Activated T-cell treated with anti-CD3 and anti-CD28 coated beads for 24 hours (primary cell): ENCODE measurements around the gene IFT57.
"Not testable (repeated sequence)": the region's sequence is repeated elsewhere in the genome, so short reads cannot be mapped to it uniquely, and the experiment has no call there.

ENCODE experiments used
- DNase-seq: peaks from one replicate; pipeline ENCODE4 v3.0.0-alpha.2; 2020; ENCODE audit warnings: low read depth

IFT57 gene

GRCh38 chr3:108159105-108159504 lies 63.1 kb downstream of the IFT57 start:
- no peak for DNase-seq

GRCh38 chr3:108158251-108158650 lies 64.0 kb downstream of the IFT57 start:
- DNase-seq, result no peak

DNA sequence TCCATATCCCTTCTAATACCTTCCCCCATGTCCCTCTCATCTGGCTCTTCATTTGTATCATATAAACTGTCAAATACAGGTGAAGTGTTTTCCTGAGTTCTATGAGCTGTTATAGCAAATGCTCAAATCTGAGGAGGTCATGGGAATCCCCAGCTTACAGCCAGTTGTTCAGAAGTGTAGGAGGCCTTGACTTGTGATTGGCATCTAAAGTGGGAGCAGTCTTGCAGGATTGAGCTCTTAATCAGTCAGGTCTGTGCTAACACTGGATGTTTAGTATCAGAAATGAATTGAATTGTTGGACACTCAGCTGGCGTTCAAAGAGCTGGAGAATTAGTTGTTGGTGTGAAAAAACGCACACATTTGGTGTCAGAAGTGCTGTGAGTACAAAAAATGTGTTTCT lies 65.0 kb downstream of the IFT57 start:
- DNase-seq, result no peak

GRCh38 chr3:108156312-108156853 lies 65.8 kb downstream of the IFT57 start:
- DNase-seq, result no peak

DNA sequence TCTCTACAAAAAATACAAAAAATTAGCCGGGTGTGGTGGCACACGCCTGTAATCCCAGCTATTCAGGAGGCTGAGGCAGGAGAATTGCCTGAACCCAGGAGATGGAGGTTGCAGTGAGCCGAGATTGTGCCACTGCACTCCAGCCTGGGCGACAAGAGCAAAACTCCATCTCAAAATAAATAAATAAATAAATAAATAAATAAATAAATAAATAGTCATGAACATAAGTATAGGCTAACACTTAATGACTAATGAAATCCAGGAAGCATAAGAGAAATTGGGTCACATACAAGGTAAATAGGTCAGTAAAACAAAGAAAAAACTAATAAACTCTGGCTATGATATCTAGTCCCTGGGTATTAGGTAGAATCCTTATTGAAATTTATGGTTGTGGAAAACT lies 66.6 kb downstream of the IFT57 start:
- not testable (repeated sequence) for DNase-seq

GRCh38 chr3:108153451-108153981 lies 68.7 kb downstream of the IFT57 start:
- DNase-seq, result peak; percentile 43

- no peak for DNase-seq
Measured at GRCh38 chr3:108152274-108152673, 70.0 kb downstream of the IFT57 start.

DNA sequence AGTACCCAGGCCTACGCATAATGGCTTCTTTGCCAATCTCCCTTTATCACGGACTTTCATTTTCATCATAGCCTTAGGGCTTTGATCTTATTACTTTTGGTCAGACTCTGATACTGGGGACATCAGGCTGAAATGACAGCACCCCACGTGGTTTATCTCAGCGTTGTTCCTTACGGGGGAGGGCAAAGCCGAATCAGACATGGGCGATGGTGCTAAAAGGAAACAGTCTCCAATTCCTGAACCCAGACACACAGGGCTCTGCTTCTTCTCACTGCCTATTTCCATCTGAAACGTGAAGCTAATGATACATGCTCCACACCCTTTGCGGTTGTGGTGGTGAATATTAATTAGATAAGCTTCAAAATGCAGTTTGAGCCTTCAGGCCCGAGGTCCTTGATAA lies 72.0 kb downstream of the IFT57 start:
- no peak for DNase-seq

GRCh38 chr3:108146139-108146538 lies 76.1 kb downstream of the IFT57 start:
- no peak for DNase-seq

DNA sequence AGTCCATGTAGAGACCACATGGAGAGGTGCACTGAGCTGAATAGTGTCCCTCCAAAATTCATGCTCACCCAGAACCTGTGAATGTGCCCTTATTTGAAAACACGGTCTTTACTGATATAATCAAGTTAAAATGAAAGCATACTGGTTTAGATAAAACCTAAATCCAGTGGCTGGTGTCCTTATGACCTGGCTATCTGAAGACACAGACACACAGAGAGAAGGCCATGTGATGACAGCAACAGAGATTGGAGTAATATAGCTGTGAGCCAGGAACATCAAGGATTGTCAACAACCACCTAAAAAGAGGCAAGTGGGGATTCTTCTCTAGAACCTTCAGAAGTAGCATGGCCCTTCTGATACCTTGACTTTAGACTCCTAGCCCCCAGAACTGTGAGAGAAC lies 76.6 kb downstream of the IFT57 start:
- no peak for DNase-seq

- no peak for DNase-seq
Measured at GRCh38 chr3:108137460-108137814, 84.8 kb downstream of the IFT57 start.

DNA sequence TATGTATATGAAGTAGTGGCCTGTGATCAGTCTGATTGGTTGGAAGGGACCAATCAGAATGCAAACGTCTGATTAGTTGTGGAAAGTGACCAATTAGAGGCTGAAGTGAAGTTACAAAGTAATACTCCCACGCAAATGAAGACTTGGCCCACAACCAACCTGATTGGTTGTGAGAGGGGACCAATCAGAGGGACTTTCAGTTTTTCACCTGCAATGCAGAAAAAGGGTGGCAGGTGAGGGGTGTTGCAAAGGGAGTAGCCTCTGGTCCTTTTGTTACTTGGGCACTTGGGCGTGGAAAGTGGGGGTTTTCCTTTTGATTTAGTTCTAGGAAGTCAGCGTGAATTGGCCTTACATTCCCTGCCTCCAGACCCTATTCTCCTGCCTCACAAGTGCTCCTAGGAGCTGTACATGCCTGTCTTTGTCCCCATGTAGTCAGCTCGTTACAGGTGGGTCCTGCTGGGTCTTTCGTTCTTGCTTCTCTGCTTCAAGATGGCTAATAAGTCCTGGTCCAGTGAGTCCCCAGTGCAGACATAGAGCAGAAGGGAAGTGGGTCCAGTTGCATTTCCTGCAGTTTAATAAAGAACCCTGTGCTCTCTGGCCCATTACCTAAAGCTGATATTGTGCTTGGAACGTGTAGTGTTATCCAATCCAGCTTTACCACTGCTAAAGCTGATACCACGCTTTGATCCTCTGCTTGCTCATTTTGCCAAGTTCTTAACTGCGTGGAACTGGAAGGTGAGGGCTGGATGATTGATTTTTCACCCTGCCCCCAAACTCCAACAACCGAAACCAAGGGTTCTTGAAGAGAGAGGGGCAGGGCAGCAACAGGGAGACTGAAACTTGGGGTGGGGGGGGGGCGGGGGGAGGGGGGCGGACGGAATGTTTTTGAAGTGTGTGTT lies 85.4 kb downstream of the IFT57 start:
- DNase-seq, result no peak

DNA sequence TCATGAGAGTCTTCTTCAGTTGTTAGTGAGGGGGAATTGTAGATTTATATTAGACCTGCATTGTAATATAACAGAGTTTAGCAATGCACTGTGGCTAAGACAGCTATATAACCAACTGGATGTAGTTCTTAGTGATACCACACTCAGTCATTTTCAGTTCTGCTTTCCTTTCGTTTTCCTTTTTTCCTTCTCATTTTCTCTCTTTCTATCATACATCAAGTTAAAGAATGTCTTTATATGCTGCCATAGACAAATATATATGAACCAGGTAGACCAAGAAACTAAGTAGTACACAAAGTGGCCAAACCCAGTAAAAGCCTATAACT lies 87.7 kb downstream of the IFT57 start:
- DNase-seq, result no peak

- DNase-seq, result no peak
Measured at GRCh38 chr3:108133858-108134554, 88.2 kb downstream of the IFT57 start.

GRCh38 chr3:108133048-108133369 lies 89.2 kb downstream of the IFT57 start:
- no peak for DNase-seq

GRCh38 chr3:108131475-108132134 lies 90.6 kb downstream of the IFT57 start:
- no peak for DNase-seq

DNA sequence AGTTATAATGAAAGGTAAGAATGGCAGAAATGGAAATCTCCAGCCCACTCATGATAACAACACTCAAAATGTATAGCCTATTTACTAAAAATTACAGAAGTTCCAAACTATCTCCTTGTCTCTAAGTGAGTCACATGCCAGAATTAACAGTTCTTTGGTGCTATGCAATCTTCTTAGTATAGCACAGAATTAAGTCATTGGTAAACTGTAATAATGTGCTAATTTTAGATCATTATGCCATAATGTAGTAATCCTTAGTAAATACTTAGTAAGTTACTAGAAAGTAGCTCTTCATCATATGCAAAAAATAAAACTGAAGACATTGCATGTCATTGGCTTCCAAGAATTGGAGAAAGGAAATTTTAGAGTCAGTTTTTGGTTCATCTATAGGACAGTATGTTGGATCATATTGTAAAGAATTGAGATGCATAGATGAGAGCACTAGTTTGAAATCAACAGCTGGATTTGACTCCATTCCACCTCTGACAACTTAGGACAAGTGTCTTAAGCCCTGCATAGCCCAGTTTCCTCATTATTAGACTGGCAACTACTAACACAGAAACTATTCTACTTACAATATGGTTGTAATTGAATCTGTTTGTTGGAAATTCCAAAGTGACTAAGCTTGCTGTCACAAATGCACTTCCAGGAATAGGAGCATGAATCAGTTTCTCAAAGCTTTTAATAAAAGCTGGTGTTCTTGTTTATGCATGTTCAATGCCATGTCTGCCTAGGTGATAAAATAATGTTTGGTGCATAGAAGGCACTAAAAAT lies 91.3 kb downstream of the IFT57 start:
- no peak for DNase-seq

DNA sequence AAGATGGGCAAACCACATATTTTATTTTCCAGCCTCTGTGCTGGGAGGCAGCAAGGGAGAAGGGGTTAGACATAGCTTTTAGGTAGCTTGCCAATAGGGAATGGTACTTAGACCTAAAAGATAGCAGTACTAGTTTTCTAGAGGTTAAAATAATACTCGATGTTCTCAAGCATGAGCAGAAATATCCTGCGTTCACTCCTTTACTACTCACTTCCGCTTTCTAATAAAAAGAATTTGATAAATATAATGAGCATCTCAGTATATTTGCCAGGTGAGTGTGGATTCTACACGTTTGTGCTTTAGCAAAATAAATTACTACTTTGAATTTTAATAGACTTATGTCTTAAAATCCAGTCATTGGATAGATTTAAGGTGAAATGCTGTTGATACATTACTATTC lies 92.0 kb downstream of the IFT57 start:
- no peak for DNase-seq

- peak; percentile 50 for DNase-seq
Measured at GRCh38 chr3:108127301-108127988, 94.8 kb downstream of the IFT57 start.

- DNase-seq, result no peak
Measured at GRCh38 chr3:108126348-108126747, 95.9 kb downstream of the IFT57 start.

- peak; percentile 35 for DNase-seq
Measured at GRCh38 chr3:108125550-108126071, 96.6 kb downstream of the IFT57 start.
